SK-N-SH (cell line): ENCODE measurements around the gene MIOX.

Experiments used
- EP300 ChIP-seq, 2 experiments: IDR thresholded peaks; 2 replicates each; pipeline versions ENCODE4 v1.4.0 to v1.6.1; 2012; ENCODE audit warnings: borderline replicate concordance in 1 of 2, low read depth in 1 of 2, low read length in 1 of 2
- POLR2AphosphoS5 ChIP-seq: IDR thresholded peaks from 2 replicates; pipeline ENCODE4 v1.6.1; 2012; ENCODE audit warnings: low read depth, low read length
- RFX5 ChIP-seq: IDR thresholded peaks from 2 replicates; pipeline ENCODE4 v1.6.1; 2012; ENCODE audit warnings: mild to moderate bottlenecking, improper control_type of control experiment, low read length
- YY1 ChIP-seq: IDR thresholded peaks from 2 replicates; pipeline ENCODE4 v1.4.0; 2012; ENCODE audit warnings: low read depth, mild to moderate bottlenecking
- TF ChIP-seq, protein P1 (sequence below): fragments of 200-600 bp; sonication (generic); IDR thresholded peaks from 2 replicates; pipeline ENCODE4 v1.6.1; 2017; ENCODE audit warnings: antibody characterized with exemption, mild to moderate bottlenecking, moderate library complexity

DNA sequence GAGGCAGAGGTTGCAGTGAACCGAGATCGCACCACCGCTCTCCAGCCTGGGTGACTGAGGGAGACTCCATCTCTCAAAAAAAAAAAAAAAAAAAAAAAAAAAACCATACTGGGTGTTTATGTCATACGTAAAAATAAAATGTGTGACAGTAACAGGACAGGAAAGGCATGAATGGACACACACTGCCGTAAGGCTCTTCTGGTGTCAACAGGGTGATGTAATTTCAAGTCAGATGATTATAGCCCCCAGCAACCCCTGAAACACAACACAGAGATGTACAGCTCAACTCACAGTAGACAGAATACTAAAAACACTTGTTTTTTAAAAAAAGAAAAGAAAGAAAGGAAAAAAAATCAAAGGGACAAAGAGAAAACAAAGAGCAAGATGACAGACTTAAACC is 34.0 kb upstream of the MIOX start:
- TF ChIP-seq, protein P1, sequence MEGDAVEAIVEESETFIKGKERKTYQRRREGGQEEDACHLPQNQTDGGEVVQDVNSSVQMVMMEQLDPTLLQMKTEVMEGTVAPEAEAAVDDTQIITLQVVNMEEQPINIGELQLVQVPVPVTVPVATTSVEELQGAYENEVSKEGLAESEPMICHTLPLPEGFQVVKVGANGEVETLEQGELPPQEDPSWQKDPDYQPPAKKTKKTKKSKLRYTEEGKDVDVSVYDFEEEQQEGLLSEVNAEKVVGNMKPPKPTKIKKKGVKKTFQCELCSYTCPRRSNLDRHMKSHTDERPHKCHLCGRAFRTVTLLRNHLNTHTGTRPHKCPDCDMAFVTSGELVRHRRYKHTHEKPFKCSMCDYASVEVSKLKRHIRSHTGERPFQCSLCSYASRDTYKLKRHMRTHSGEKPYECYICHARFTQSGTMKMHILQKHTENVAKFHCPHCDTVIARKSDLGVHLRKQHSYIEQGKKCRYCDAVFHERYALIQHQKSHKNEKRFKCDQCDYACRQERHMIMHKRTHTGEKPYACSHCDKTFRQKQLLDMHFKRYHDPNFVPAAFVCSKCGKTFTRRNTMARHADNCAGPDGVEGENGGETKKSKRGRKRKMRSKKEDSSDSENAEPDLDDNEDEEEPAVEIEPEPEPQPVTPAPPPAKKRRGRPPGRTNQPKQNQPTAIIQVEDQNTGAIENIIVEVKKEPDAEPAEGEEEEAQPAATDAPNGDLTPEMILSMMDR = no peak
- TF ChIP-seq EP300 (IDR thresholded peaks at IDR 0.05; ENCODE audit: borderline replicate concordance in 1 of 2, low read depth in 1 of 2, low read length in 1 of 2) = no peak
- no peak for TF ChIP-seq YY1
- TF ChIP-seq POLR2AphosphoS5 = no peak
- no peak for TF ChIP-seq RFX5
